HEK293 (cell line): ENCODE results near the gene CTSF.

Source experiments
- CTCF ChIA-PET: fragments of 350-600 bp; formaldehyde crosslinking; extraction: SDS; loops from one replicate; lab custom pipeline; 2021; ENCODE audit warnings: antibody characterized with exemption; lab: Yijun Ruan, JAX
- POLR2A ChIA-PET: fragments of 300-600 bp; formaldehyde crosslinking; extraction: SDS; loops from one replicate; lab custom pipeline; 2020; ENCODE audit warnings: antibody characterized with exemption, inconsistent platforms; lab: Yijun Ruan, JAX
- H3K27ac ChIP-seq: fragments of 200-500 bp; sonication (Bioruptor generic); 2 replicates; pipeline ENCODE4 v1.5.1; 2014; ENCODE audit warnings: low read depth, low read length, control low read depth, inconsistent platforms; ENCODE audit errors: extremely low read depth
- H3K36me3 ChIP-seq, 2 experiments: fragments of 200-500 bp in 1 of 2; sonication (Bioruptor generic) in 1 of 2; 1 replicate in 1 of 2; 2 replicates in 1 of 2; pipeline ENCODE4 v1.5.1; 2014 to 2017; ENCODE audit warnings: inconsistent platforms in 2 of 2, low read length in 2 of 2; ENCODE audit not compliant: control insufficient read depth in 2 of 2, insufficient read depth in 1 of 2
- H3K4me1 ChIP-seq: fragments of 200-500 bp; sonication (Bioruptor generic); 2 replicates; pipeline ENCODE4 v1.5.1; 2014; ENCODE audit warnings: mild to moderate bottlenecking, low read length, inconsistent platforms; ENCODE audit not compliant: control insufficient read depth, insufficient read depth
- H3K4me3 ChIP-seq: 2 replicates; pipeline ENCODE4 v1.5.1; 2011; ENCODE audit warnings: low read depth, mild to moderate bottlenecking, control low read depth, low read length, moderate library complexity
- H3K9me3 ChIP-seq: fragments of 200-500 bp; sonication (Bioruptor generic); 2 replicates; pipeline ENCODE4 v1.5.1; 2014; ENCODE audit warnings: low read depth, low read length, inconsistent platforms; ENCODE audit not compliant: control insufficient read depth, insufficient read depth
- BCL11B ChIP-seq: fragments of 450-650 bp; formaldehyde crosslinking; IDR thresholded peaks from 2 replicates; pipeline ENCODE4 v1.5.1; 2016; ENCODE audit warnings: low read depth, missing biosample characterization, missing genetic modification characterization
- GFI1B ChIP-seq: fragments of 450-650 bp; formaldehyde crosslinking; IDR thresholded peaks from 2 replicates; pipeline ENCODE4 v1.5.1; 2016; ENCODE audit warnings: missing biosample characterization, missing genetic modification characterization
- GLI2 ChIP-seq: fragments of 450-650 bp; formaldehyde crosslinking; IDR thresholded peaks from 2 replicates; pipeline ENCODE4; 2017; ENCODE audit warnings: missing biosample characterization, missing genetic modification characterization, low read depth, borderline replicate concordance
- GLIS1 ChIP-seq: fragments of 450-650 bp; formaldehyde crosslinking; IDR thresholded peaks from 2 replicates; pipeline ENCODE4 v1.5.1; 2016; ENCODE audit warnings: missing biosample characterization, missing genetic modification characterization
- KLF16 ChIP-seq: fragments of 450-650 bp; formaldehyde crosslinking; IDR thresholded peaks from 2 replicates; pipeline ENCODE4 v1.5.1; 2017; ENCODE audit warnings: missing biosample characterization, missing genetic modification characterization
- MEIS1 ChIP-seq: sonication (generic); formaldehyde crosslinking; IDR thresholded peaks from 2 replicates; pipeline ENCODE4 v1.8.1; 2022; ENCODE audit warnings: missing genetic modification reagents, mild to moderate bottlenecking, borderline replicate concordance
- MZF1 ChIP-seq: fragments of 450-650 bp; formaldehyde crosslinking; IDR thresholded peaks from 2 replicates; pipeline ENCODE4 v1.5.1; 2017; ENCODE audit warnings: missing biosample characterization, missing genetic modification characterization, borderline replicate concordance
- OVOL3 ChIP-seq: fragments of 450-650 bp; formaldehyde crosslinking; IDR thresholded peaks from 2 replicates; pipeline ENCODE4 v1.5.1; 2016; ENCODE audit warnings: missing biosample characterization, missing genetic modification characterization
- RBAK ChIP-seq: fragments of 450-650 bp; formaldehyde crosslinking; IDR thresholded peaks from 2 replicates; pipeline ENCODE4 v1.5.1; 2016; ENCODE audit warnings: missing biosample characterization, missing genetic modification characterization
- YY2 ChIP-seq: fragments of 450-650 bp; formaldehyde crosslinking; IDR thresholded peaks from 2 replicates; pipeline ENCODE4 v1.5.1; 2016; ENCODE audit warnings: missing biosample characterization, missing genetic modification characterization
- ZBTB17 ChIP-seq: fragments of 450-650 bp; formaldehyde crosslinking; IDR thresholded peaks from 2 replicates; pipeline ENCODE4 v1.5.1; 2016; ENCODE audit warnings: missing biosample characterization, missing genetic modification characterization
- ZBTB48 ChIP-seq: fragments of 450-650 bp; formaldehyde crosslinking; IDR thresholded peaks from 2 replicates; pipeline ENCODE4 v1.5.1; 2016; ENCODE audit warnings: missing biosample characterization, missing genetic modification characterization
- ZFHX2 ChIP-seq: fragments of 450-650 bp; formaldehyde crosslinking; conservative IDR thresholded peaks from 2 replicates; pipeline ENCODE4 v1.5.1; 2016; ENCODE audit warnings: missing biosample characterization, missing genetic modification characterization
- ZIC2 ChIP-seq: fragments of 450-650 bp; formaldehyde crosslinking; IDR thresholded peaks from 2 replicates; pipeline ENCODE4 v1.5.1; 2016; ENCODE audit warnings: missing biosample characterization, missing genetic modification characterization
- ZNF112 ChIP-seq: fragments of 450-650 bp; formaldehyde crosslinking; IDR thresholded peaks from 2 replicates; pipeline ENCODE4 v1.5.0; 2017; ENCODE audit warnings: missing biosample characterization, missing genetic modification characterization
- ZNF223 ChIP-seq: fragments of 450-650 bp; formaldehyde crosslinking; IDR thresholded peaks from 2 replicates; pipeline ENCODE4 v1.5.1; 2016; ENCODE audit warnings: missing biosample characterization, missing genetic modification characterization
- ZNF239 ChIP-seq: fragments of 450-650 bp; formaldehyde crosslinking; IDR thresholded peaks from 2 replicates; pipeline ENCODE4 v1.5.1; 2016; ENCODE audit warnings: missing biosample characterization, missing genetic modification characterization
- ZNF248 ChIP-seq: fragments of 450-650 bp; formaldehyde crosslinking; IDR thresholded peaks from 2 replicates; pipeline ENCODE4 v1.5.1; 2017; ENCODE audit warnings: missing biosample characterization, missing genetic modification characterization
- ZNF341 ChIP-seq: fragments of 450-650 bp; formaldehyde crosslinking; IDR thresholded peaks from 2 replicates; pipeline ENCODE4; 2016; ENCODE audit warnings: low read depth, missing biosample characterization, missing genetic modification characterization
- ZNF510 ChIP-seq: fragments of 450-650 bp; formaldehyde crosslinking; IDR thresholded peaks from 2 replicates; pipeline ENCODE4 v1.5.1; 2018; ENCODE audit warnings: mild to moderate bottlenecking, missing genetic modification characterization, missing biosample characterization; ENCODE audit not compliant: insufficient replicate concordance
- ZNF514 ChIP-seq: fragments of 450-650 bp; formaldehyde crosslinking; IDR thresholded peaks from 2 replicates; pipeline ENCODE4 v1.5.1; 2016; ENCODE audit warnings: missing biosample characterization, missing genetic modification characterization
- ZNF596 ChIP-seq: fragments of 450-650 bp; IDR thresholded peaks from 2 replicates; pipeline ENCODE4 v1.5.0; 2018; ENCODE audit warnings: missing biosample characterization, mild to moderate bottlenecking, missing genetic modification characterization, moderate library complexity
- ZNF600 ChIP-seq: fragments of 450-650 bp; formaldehyde crosslinking; IDR thresholded peaks from 2 replicates; pipeline ENCODE4 v1.5.1; 2016; ENCODE audit warnings: missing biosample characterization, missing genetic modification characterization
- ZNF626 ChIP-seq: fragments of 450-650 bp; sonication (Bioruptor Pico); formaldehyde crosslinking; IDR thresholded peaks from 2 replicates; pipeline ENCODE4 v1.5.1; 2018; ENCODE audit warnings: missing biosample characterization, missing genetic modification characterization, inconsistent platforms
- TF ChIP-seq, protein P1 (sequence below): fragments of 450-650 bp; formaldehyde crosslinking; IDR thresholded peaks from 2 replicates; pipeline ENCODE4 v1.5.1; 2017; ENCODE audit warnings: missing biosample characterization, mild to moderate bottlenecking, missing genetic modification characterization, moderate library complexity
- TF ChIP-seq, protein P2 (sequence below): fragments of 450-650 bp; formaldehyde crosslinking; IDR thresholded peaks from 2 replicates; pipeline ENCODE4 v1.5.1; 2016; ENCODE audit warnings: missing biosample characterization, missing genetic modification characterization
- TF ChIP-seq, protein P3 (sequence below): fragments of 450-650 bp; formaldehyde crosslinking; IDR thresholded peaks from 2 replicates; pipeline ENCODE4 v1.5.1; 2016; ENCODE audit warnings: missing biosample characterization, missing genetic modification characterization
- TF ChIP-seq, protein P4 (sequence below): fragments of 450-650 bp; formaldehyde crosslinking; IDR thresholded peaks from 2 replicates; pipeline ENCODE4 v1.5.1; 2016; ENCODE audit warnings: missing biosample characterization, missing genetic modification characterization

Gene CTSF

DNA sequence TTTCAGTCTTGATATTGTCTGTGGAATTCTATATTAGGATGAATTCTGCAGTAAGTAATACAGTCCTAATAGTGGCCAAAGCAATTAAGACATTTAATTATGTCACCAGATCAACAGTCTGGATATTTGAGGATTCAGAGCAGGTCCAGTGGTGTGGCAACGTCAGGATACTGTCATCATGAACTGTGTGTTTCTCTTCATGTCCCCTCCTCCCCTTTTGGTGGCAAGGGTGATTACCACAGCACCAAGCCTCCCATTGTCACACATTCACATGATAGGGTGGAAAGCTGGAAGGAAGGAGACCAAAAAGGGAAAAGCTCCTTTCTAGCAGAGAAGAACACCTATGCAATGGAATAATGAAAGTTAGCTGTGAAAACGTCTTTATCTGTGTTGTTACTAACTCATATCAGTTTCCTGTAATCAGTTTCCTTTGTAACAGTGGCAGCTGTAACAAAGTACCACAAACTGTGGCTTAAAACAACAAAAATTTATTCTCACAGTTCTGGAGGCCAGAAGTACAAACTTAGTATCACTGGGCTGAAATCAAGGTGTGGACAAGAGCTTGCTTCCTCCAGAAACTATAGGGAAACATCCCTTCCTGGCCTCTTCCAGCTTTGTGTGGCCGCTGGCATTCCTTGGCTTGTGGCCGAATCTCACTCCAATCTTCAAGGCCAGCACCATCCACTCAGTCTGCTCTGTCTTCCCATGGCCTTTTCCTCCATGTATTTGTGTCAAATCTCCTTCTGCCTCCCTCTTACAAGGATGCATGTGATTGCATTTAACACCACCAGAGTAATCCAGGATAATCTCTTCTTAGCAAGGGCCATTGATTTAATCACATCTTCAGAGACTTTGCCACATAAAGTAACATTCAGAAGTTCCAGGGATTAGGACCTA, 41.6 kb upstream of the CTSF start (continued):
- TF ChIP-seq ZNF510 (tag by site-specific recombination) (no peak), ZNF239 (tag by site-specific recombination) (no peak), ZNF248 (tag by site-specific recombination) (no peak), RBAK (tag by site-specific recombination) (no peak), ZBTB48 (tag by site-specific recombination) (no peak), ZNF626 (no peak), KLF16 (tag by site-specific recombination) (no peak), MEIS1 (CRISPR knock-in tag) (no peak), ZNF112 (tag by site-specific recombination) (no peak)

DNA sequence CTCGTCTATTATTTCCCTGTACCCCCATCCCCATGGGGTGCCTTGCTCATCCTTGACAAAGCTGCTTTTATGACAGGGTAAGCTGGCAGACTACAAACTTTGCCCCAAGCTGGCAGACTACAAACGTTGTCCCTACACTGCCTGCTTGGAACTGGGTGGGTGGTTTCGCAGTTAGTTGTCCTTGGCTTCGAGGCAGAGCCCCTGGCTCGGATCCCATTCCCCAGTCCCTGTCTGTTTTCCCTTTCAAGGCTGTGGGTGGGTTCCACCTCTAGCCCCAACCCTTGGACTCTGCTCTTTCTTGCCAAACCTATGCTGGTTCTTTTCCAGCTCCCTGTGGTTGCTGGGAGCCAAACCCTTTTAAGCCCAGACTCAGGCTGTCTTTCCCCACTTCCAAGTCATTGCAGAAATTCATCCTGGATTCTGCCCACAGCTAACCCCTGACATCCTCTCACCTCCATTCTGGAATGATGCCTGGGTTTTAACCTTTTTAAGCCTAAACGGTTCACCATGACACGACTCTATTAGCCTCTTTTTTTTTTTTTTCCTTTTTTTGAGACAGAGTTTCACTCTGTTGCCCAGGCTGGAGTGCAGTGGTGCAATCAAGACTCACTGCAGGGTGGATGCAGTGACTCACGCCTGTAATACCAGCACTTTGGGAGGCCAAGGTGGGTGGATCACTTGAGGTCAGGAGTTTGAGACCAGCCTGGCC, 38.9 kb upstream of the CTSF start:
- Histone ChIP-seq H3K4me1 (peaks cover 2% of the 10 kb centered on the region; the same call in 1 of the 2 replicates), H3K27ac (no peak overlapping the region), H3K9me3 (no peaks in the 10 kb centered on the region), H3K36me3 (peaks cover 0 to 42% of the 10 kb centered on the region in 2 experiments; a peak in 1 of 3 replicates), H3K4me3 (no peak overlapping the region)
- POLR2A ChIA-PET: interaction anchor here (0.6 to 2.9 kb wide), 4 partner anchors 9 to 332 kb away, joined by 3 to 22 read pairs (median 4); partner anchors contain the start of genes RBM14 and RBM4
- CTCF ChIA-PET: interaction anchor here (0.6 to 1.1 kb wide), 3 partner anchors 29 to 1128 kb away, joined by 3 to 5 read pairs (median 4); partner anchors contain the start of gene PELI3
- TF ChIP-seq ZNF514 (tag by site-specific recombination) (no peak), OVOL3 (tag by site-specific recombination) (no peak), ZNF596 (tag by site-specific recombination) (no peak), ZNF341 (tag by site-specific recombination) (no peak), ZBTB17 (tag by site-specific recombination) (no peak), GLIS1 (tag by site-specific recombination) (peak; percentile 8; the same call in 1 of the 2 replicates), ZNF223 (tag by site-specific recombination) (no peak), BCL11B (tag by site-specific recombination) (no peak), ZIC2 (tag by site-specific recombination) (peak; percentile 48), ZNF600 (tag by site-specific recombination) (no peak), MZF1 (tag by site-specific recombination) (no peak), YY2 (no peak), GFI1B (tag by site-specific recombination) (no peak), GLI2 (tag by site-specific recombination) (no peak), ZFHX2 (tag by site-specific recombination) (0 out of 2 replicates have a peak, but pooled peaks have one; percentile 8)
- TF ChIP-seq, protein P1, sequence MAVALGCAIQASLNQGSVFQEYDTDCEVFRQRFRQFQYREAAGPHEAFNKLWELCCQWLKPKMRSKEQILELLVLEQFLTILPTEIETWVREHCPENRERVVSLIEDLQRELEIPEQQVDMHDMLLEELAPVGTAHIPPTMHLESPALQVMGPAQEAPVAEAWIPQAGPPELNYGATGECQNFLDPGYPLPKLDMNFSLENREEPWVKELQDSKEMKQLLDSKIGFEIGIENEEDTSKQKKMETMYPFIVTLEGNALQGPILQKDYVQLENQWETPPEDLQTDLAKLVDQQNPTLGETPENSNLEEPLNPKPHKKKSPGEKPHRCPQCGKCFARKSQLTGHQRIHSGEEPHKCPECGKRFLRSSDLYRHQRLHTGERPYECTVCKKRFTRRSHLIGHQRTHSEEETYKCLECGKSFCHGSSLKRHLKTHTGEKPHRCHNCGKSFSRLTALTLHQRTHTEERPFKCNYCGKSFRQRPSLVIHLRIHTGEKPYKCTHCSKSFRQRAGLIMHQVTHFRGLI (tag by site-specific recombination): no peak
- TF ChIP-seq, protein P2, sequence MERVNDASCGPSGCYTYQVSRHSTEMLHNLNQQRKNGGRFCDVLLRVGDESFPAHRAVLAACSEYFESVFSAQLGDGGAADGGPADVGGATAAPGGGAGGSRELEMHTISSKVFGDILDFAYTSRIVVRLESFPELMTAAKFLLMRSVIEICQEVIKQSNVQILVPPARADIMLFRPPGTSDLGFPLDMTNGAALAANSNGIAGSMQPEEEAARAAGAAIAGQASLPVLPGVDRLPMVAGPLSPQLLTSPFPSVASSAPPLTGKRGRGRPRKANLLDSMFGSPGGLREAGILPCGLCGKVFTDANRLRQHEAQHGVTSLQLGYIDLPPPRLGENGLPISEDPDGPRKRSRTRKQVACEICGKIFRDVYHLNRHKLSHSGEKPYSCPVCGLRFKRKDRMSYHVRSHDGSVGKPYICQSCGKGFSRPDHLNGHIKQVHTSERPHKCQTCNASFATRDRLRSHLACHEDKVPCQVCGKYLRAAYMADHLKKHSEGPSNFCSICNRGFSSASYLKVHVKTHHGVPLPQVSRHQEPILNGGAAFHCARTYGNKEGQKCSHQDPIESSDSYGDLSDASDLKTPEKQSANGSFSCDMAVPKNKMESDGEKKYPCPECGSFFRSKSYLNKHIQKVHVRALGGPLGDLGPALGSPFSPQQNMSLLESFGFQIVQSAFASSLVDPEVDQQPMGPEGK (tag by site-specific recombination): no peak
- TF ChIP-seq, protein P3, sequence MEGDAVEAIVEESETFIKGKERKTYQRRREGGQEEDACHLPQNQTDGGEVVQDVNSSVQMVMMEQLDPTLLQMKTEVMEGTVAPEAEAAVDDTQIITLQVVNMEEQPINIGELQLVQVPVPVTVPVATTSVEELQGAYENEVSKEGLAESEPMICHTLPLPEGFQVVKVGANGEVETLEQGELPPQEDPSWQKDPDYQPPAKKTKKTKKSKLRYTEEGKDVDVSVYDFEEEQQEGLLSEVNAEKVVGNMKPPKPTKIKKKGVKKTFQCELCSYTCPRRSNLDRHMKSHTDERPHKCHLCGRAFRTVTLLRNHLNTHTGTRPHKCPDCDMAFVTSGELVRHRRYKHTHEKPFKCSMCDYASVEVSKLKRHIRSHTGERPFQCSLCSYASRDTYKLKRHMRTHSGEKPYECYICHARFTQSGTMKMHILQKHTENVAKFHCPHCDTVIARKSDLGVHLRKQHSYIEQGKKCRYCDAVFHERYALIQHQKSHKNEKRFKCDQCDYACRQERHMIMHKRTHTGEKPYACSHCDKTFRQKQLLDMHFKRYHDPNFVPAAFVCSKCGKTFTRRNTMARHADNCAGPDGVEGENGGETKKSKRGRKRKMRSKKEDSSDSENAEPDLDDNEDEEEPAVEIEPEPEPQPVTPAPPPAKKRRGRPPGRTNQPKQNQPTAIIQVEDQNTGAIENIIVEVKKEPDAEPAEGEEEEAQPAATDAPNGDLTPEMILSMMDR: no peak
- TF ChIP-seq, protein P4, sequence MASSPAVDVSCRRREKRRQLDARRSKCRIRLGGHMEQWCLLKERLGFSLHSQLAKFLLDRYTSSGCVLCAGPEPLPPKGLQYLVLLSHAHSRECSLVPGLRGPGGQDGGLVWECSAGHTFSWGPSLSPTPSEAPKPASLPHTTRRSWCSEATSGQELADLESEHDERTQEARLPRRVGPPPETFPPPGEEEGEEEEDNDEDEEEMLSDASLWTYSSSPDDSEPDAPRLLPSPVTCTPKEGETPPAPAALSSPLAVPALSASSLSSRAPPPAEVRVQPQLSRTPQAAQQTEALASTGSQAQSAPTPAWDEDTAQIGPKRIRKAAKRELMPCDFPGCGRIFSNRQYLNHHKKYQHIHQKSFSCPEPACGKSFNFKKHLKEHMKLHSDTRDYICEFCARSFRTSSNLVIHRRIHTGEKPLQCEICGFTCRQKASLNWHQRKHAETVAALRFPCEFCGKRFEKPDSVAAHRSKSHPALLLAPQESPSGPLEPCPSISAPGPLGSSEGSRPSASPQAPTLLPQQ (tag by site-specific recombination): peak; percentile 54; the same call in 1 of the 2 replicates
